ENCODE measurements around the gene HINT3. TPM values are rescaled to one million over a fixed set of nuclear protein-coding genes. Genes with fewer than 3 reads are reported as not detected.
"Not testable (repeated sequence)": the region's sequence is repeated elsewhere in the genome, so short reads cannot be mapped to it uniquely, and the experiment has no call there.

Gene HINT3
- total RNA-seq, 1 donor from 2014 or later = 13.7 TPM

- DNase-seq (ENCODE audit: low read depth, low spot score) = no peak
Observed at GRCh38 chr6:125961117-125961516, 4.5 kb downstream of the HINT3 start.

GRCh38 chr6:125962900-125963497 is 6.4 kb downstream of the HINT3 start:
- no peak for DNase-seq (ENCODE audit: low read depth, low spot score)

- no peak for DNase-seq (ENCODE audit: low read depth, low spot score)
Observed at GRCh38 chr6:125963817-125964216, 7.2 kb downstream of the HINT3 start.

DNA sequence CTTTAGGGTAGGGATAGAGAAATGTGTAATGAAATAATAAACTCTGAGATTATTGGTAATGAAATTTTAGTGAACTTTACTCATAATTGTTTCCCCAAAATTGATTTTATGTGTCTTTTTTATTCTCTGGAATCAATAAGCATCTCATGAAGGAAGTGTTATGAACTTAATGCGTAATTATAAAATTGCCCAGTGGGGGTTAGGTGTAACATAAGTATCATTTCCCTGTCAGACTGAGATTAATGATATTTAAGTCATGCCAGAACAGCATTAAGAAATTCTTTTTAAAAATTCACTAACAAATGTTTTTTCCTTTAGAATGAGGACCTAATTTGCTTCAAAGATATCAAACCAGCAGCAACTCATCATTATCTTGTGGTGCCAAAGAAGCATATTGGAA is 10.0 kb downstream of the HINT3 start:
- no peak for DNase-seq (ENCODE audit: low read depth, low spot score)

- DNase-seq (ENCODE audit: low read depth, low spot score) = no peak
Observed at GRCh38 chr6:125968493-125968892, 11.9 kb downstream of the HINT3 start.

DNA sequence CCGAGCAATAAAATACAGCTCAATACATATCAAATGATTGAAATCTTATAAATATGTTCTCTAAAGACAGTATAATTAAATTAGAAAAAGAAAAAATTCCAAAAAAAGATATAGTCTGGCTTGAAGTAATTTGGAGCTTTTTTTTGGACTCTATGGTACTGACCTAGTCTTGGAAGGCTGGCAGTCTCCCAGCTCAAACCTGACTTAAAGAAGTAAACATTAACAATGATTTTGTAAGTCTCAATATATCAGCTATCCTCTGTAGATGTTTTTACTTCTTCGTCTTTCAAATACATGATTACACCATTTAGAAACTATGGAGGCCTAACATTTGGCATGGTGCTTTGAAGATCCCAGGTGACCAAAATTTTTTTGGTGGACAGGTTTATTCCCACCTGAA is 14.2 kb downstream of the HINT3 start:
- no peak for DNase-seq (ENCODE audit: low read depth, low spot score)

GRCh38 chr6:125972478-125972877 is 15.9 kb downstream of the HINT3 start:
- DNase-seq (ENCODE audit: low read depth, low spot score) = not testable (repeated sequence)

DNA sequence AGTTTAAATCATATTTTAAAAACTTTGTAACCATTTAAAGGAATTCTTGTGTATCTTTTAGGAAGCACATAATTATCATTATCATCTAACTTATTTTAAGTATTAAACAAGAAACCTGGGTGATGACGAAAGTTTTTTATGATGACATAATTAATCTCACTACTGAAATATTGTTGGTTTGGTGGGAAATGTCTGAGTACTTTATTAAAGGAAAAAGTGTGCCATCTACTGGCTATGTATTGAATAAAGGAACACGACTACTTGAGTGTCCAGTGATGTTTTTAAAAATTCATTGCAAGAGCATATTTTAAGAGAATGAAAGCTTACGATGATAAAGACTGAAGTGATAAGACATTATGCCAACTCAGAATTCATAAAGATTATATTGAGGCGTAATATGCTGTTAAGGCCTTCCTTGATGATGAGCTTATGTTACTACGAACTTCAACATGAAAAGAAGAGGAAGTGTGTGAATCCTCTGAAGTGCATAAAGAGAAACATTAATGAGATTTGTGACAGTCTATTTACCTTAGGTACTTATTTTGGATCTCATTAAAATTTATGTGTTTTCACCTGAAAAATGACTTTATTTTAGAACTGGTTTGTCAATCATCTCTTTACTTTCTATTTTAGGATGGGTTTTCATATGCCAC is 17.8 kb downstream of the HINT3 start:
- DNase-seq (ENCODE audit: low read depth, low spot score) = no peak

DNA sequence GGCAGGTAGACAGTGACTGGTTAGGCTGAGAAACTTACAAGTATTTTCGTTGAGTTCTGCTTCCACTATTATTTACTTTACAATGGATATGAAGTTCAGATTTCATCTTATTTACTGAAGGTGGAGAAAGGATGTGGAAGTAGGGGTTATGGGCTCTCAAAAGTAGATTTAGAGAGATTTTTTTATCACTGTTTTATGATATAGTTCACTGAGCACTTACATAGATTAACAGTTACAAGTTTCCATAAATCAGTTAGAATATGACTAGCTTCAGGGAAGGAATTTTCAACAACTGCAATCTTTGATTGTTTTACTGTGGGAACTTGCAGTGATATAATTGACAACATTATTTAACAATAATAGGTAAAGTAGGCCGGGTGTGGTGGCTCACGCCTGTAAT is 22.5 kb downstream of the HINT3 start:
- DNase-seq (ENCODE audit: low read depth, low spot score) = no peak

DNA sequence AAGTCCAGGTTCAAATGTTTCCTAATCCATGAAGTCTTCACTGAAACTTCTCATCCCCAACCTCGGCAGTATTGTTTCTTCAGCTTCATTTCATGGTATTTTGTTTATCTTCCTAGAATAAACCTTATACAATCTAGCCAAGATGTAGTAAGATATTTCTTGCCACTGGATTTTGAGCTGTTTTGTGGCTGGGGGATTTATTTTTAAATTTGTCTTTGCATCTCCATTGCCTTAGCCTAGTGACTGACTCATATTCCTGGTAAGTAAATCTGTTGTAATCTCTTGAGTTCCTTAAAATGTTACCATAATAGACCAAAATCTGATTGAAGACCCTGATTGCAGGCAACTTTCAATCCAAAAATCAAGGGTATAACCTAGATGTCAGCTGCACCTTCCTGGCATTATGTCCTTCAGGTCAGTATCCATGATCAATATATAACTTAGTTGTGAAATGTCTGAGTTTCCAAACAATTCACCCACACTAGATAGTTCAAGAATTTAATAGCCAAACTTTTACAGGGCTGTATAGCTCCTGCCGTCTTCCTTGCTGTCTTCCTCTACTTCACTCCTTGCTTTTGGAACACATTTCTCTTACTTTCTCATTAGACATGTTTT is 25.1 kb downstream of the HINT3 start:
- DNase-seq (ENCODE audit: low read depth, low spot score) = no peak

GRCh38 chr6:125983246-125983945 is 26.8 kb downstream of the HINT3 start:
- no peak for DNase-seq (ENCODE audit: low read depth, low spot score)

GRCh38 chr6:125984311-125984710 is 27.7 kb downstream of the HINT3 start:
- no peak for DNase-seq (ENCODE audit: low read depth, low spot score)

- DNase-seq (ENCODE audit: low read depth, low spot score) = no peak
Observed at GRCh38 chr6:125985522-125985921, 29.0 kb downstream of the HINT3 start.

DNA sequence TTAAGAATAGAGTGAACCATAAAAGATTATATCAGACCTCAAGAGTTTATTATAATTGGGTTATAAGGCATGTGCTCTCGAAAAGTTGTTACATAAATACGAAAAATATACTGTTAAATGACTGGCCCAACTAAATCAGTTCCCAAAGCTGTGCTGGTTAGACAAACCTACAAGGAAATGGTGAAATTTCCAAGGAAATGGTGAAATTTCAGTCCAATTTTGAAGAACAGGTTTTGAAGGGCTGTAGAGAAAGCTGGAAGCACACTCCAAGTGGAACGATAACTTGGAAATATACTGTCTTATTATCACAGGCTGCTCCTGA is 29.4 kb downstream of the HINT3 start:
- DNase-seq (ENCODE audit: low read depth, low spot score) = no peak

- DNase-seq (ENCODE audit: low read depth, low spot score) = peak; percentile 47
Observed at GRCh38 chr6:125986301-125987025, 29.9 kb downstream of the HINT3 start, which contains the start of gene TRMT11. Gene TRMT11 (plus strand): TSS chr6:125986540. CDS start chr6:125986551, 11 bp downstream.

DNA sequence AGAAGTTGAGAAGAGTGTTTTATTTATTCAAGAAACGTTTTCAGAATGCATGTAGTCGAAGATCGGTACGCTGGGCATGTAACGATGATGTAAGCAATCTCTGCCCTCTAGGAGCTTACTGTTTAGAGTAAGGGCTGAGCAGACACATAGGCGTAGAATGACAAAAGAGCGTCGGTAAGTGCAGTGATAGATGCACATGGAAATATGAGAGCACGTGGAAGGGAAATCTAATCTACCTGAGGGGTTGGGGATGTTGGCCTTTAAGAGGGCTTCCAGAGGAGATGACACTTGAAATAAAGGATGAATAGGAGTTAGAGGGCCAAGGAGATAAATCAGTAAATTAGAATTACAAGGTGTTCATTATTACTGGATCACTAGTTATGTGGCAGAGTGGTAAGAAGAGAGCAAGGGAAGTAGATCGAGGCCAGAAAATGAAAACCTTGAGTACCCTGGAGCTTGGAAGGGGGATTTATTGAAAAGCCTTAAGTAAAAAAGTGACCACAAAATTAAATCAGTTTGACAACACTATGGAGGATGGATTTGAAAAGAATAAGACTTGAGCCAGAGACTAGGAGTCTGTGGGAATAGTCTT is 30.6 kb downstream of the HINT3 start:
- no peak for DNase-seq (ENCODE audit: low read depth, low spot score)

DNA sequence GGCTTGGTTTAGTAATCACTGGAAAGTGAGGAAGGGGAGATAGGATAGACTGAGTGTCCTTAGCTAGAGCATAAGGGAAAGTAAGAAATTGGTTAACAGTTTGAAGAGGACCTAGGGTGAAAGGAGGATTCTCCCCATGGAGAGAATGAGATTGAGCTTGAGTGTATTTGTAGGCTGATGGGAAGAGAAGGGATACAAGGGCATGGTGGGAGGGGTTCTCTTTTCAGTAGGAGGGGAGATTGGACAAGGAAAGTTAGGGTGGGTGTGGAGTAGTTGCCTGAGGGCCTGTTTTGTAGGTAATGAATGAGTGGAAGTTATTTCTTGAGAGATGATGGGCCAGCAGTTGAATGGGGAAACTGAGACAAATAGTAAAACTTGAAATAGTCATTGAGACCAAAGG is 31.7 kb downstream of the HINT3 start:
- DNase-seq (ENCODE audit: low read depth, low spot score) = no peak

DNA sequence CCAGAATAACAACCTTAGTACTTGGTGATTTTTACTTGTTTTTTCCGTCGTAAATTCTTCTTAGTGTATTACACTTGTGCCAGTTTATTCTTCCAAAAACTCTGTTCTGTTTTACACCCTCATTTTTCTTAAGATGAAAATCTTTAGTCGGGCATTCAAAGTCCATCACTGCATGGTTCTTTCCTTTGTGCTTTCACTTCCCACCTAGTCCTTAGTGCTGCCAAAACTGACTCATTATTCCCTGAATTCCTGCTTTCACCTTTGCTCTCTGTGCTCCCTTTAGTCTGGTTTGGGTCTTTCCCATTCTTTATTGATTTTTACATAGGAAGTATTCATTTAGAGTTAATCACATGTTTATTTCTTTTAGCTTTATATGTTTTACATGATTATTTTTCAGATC is 33.1 kb downstream of the HINT3 start:
- DNase-seq (ENCODE audit: low read depth, low spot score) = no peak

- DNase-seq (ENCODE audit: low read depth, low spot score) = no peak
Observed at GRCh38 chr6:125991653-125992052, 35.1 kb downstream of the HINT3 start.

DNA sequence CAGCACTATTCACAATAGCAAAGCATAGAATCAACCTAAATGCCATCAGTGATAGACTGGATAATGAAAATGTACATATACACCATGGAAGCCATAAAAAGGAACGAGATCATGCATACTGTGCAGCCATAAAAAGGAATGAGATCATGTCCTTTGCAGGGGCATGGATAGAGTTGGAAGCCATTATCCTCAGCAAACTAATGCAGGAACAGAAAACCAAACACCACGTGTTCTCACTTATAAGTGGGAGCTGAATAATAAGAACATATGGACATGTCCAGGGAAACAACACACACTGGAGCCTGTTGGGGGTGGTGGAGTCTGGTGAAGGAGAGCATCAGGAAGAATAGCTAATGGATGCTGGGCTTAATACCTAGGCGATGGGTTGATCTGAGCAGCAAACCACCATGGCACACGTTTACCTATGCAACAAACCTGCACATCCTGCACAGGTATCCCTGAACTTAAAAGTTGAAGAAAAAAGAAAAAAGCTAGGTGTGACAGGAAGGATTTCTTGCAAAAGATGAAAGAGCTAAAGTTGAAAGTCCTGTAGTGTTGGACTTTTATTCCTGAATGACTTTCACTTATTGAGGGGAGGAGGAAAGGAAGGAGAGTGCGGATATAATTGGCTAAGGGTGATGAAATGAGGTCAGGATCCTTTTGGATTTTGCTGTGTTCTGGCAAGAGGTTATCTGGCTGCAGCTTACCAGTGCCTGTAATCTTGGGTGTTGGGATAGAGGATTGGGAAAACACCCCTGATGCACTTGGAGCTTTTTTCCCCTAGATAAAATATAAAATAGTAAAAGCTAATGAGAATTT is 38.3 kb downstream of the HINT3 start:
- DNase-seq (ENCODE audit: low read depth, low spot score) = no peak
